Suprapubic skin (tissue), 4 donors: ENCODE results near the gene AKR1A1. TPM values are rescaled to one million over a fixed set of nuclear protein-coding genes. Genes with fewer than 3 reads are reported as not detected.
A peak's percentile ranks its signal among the peaks of the same experiment; 100 is the strongest.
"Not testable (repeated sequence)": the region's sequence is repeated elsewhere in the genome, so short reads cannot be mapped to it uniquely, and the experiment has no call there.

Experiments used
- DNase-seq, 2 donors: peaks; one replicate each; pipeline ENCODE4 v3.0.0-alpha.2; 2019; ENCODE audit warnings: low spot score in 2 of 2
- H3K27ac ChIP-seq: fragments of 200-600 bp; sonication (generic); one replicate; pipeline ENCODE4 v1.5.1; 2019
- H3K27me3 ChIP-seq: fragments of 200-600 bp; sonication (generic); one replicate; pipeline ENCODE4 v1.5.1; 2019
- H3K36me3 ChIP-seq: fragments of 200-600 bp; sonication (generic); one replicate; pipeline ENCODE4 v1.5.1; 2019
- H3K4me1 ChIP-seq: fragments of 200-600 bp; sonication (generic); one replicate; pipeline ENCODE4 v1.5.1; 2019
- H3K4me3 ChIP-seq: fragments of 200-600 bp; sonication (generic); one replicate; pipeline ENCODE4 v1.5.1; 2019; ENCODE audit warnings: mild to moderate bottlenecking
- H3K9me3 ChIP-seq: fragments of 200-600 bp; sonication (generic); one replicate; pipeline ENCODE4 v1.5.1; 2019
- CTCF ChIP-seq, 2 donors: fragments of 200-600 bp in 1 of 2; fragments of 450-650 bp in 1 of 2; sonication (generic) in 1 of 2; IDR thresholded peaks; one replicate each; pipeline ENCODE4 v1.5.1; 2016 to 2019; ENCODE audit warnings: antibody characterized with exemption in 2 of 2, mild to moderate bottlenecking in 1 of 2, moderate library complexity in 1 of 2
- EP300 ChIP-seq: sonication (generic); formaldehyde crosslinking; IDR thresholded peaks from one replicate; pipeline ENCODE4 v1.6.1; 2017; ENCODE audit warnings: antibody characterized with exemption
- POLR2A ChIP-seq, 2 donors: fragments of 450-650 bp; IDR thresholded peaks; one replicate each; pipeline ENCODE4 v1.6.1; 2017; ENCODE audit warnings: antibody characterized with exemption in 2 of 2, mild to moderate bottlenecking in 2 of 2, moderate library complexity in 2 of 2
- POLR2AphosphoS5 ChIP-seq, 3 donors: sonication (generic); formaldehyde crosslinking; IDR thresholded peaks; one replicate each; pipeline ENCODE4 v1.6.1; 2017; ENCODE audit warnings: antibody characterized with exemption in 3 of 3
- WGBS: methylation state at CpG from one replicate; pipeline ENCODE4 v1.1.5; 2018; 5-methylcytosine and 5-hydroxymethylcytosine counted together
- total RNA-seq, 4 donors: library from RNA; depleted of rRNA; stranded (reverse); fragments of >200 nt; gene quantifications; one replicate each; pipeline ENCODE4 v1.1.0, GENCODE V29; 2016

The AKR1A1 gene
- total RNA-seq, 4 donors from 2014 or later, result 60.1 to 87.1 (median 82.8) TPM

- no peak overlapping the region for H3K27ac ChIP-seq
- no peaks in the 10 kb centered on the region for H3K9me3 ChIP-seq
- no peak for DNase-seq
- H3K4me1 ChIP-seq, result peaks cover 4% of the 10 kb centered on the region
- WGBS, result 72% methylated on average over 14 of the region's 15 CpGs
- no peaks in the 10 kb centered on the region for H3K27me3 ChIP-seq
- peaks cover 42% of the 10 kb centered on the region for H3K36me3 ChIP-seq
- H3K4me3 ChIP-seq, result no peak overlapping the region
- TF ChIP-seq EP300, result no peak
Measured at GRCh38 chr1:45508295-45509151, 42.1 kb upstream of the AKR1A1 start.

GRCh38 chr1:45510036-45510971 lies 40.3 kb upstream of the AKR1A1 start:
- Histone ChIP-seq H3K27me3 (no peaks in the 10 kb centered on the region), H3K27ac (no peak overlapping the region), H3K4me3 (no peak overlapping the region), H3K36me3 (peaks cover 60% of the 10 kb centered on the region), H3K9me3 (no peaks in the 10 kb centered on the region), H3K4me1 (peaks cover 4% of the 10 kb centered on the region)
- WGBS, result 64% methylated on average over 9 of the region's 9 CpGs
- no peak for TF ChIP-seq EP300
- TF ChIP-seq CTCF (IDR thresholded peaks at IDR 0.05), result no peak
- TF ChIP-seq POLR2A (IDR thresholded peaks at IDR 0.05), result no peak
- TF ChIP-seq POLR2AphosphoS5 (IDR thresholded peaks at IDR 0.05), result no peak
- DNase-seq, result no peak

GRCh38 chr1:45510972-45511527 lies 39.6 kb upstream of the AKR1A1 start:
- no peaks in the 10 kb centered on the region for H3K9me3 ChIP-seq
- H3K4me3 ChIP-seq, result no peak overlapping the region
- H3K4me1 ChIP-seq, result peaks cover 4% of the 10 kb centered on the region
- H3K27me3 ChIP-seq, result no peaks in the 10 kb centered on the region
- no peak for DNase-seq
- H3K27ac ChIP-seq, result no peak overlapping the region
- WGBS, result 79% methylated on average over 4 of the region's 4 CpGs
- TF ChIP-seq CTCF (IDR thresholded peaks at IDR 0.05) (no peak), EP300 (no peak), POLR2A (IDR thresholded peaks at IDR 0.05) (no peak), POLR2AphosphoS5 (IDR thresholded peaks at IDR 0.05) (no peak)
- peaks cover 68% of the 10 kb centered on the region for H3K36me3 ChIP-seq

GRCh38 chr1:45512641-45513054 lies 38.0 kb upstream of the AKR1A1 start:
- DNase-seq, result no peak
- TF ChIP-seq POLR2A (IDR thresholded peaks at IDR 0.05), result no peak
- peak; percentile 21 to 60 for TF ChIP-seq CTCF (IDR thresholded peaks at IDR 0.05)
- TF ChIP-seq POLR2AphosphoS5 (IDR thresholded peaks at IDR 0.05), result no peak
- no peak for TF ChIP-seq EP300
- no peaks in the 10 kb centered on the region for H3K9me3 ChIP-seq
- H3K4me3 ChIP-seq, result no peak overlapping the region
- H3K36me3 ChIP-seq, result peaks cover 82% of the 10 kb centered on the region
- no peak overlapping the region for H3K27ac ChIP-seq
- no peaks in the 10 kb centered on the region for H3K27me3 ChIP-seq
- 86% methylated on average over 1 of the region's 1 CpG for WGBS
- peaks cover 13% of the 10 kb centered on the region for H3K4me1 ChIP-seq

GRCh38 chr1:45513532-45514260 lies 36.9 kb upstream of the AKR1A1 start:
- not testable (repeated sequence) for DNase-seq, H3K27ac ChIP-seq, H3K4me3 ChIP-seq, H3K9me3 ChIP-seq, H3K27me3 ChIP-seq
- WGBS, result 76% methylated on average over 9 of the region's 9 CpGs
- H3K4me1 ChIP-seq, result peaks cover 15% of the 10 kb centered on the region
- peaks cover 89% of the 10 kb centered on the region for H3K36me3 ChIP-seq
